GM18867 (cell line): ENCODE results near the gene TRIM40.
"Not testable (repeated sequence)": the region's sequence is repeated elsewhere in the genome, so short reads cannot be mapped to it uniquely, and the experiment has no call there.

ENCODE experiments used
- ATAC-seq: cut with Tn5 transposase; IDR thresholded peaks from one replicate; pipeline ENCODE4 v1.9.1; 2021; ENCODE audit warnings: mild to moderate bottlenecking, moderate library complexity; ENCODE audit not compliant: unreplicated experiment

Gene TRIM40

GRCh38 chr6:30162265-30163089 lies 26.5 kb downstream of the TRIM40 start:
- ATAC-seq = no peak

GRCh38 chr6:30163090-30163917 lies 27.4 kb downstream of the TRIM40 start, which contains the start of gene TRIM15:
Gene TRIM15, plus strand, starts transcription at chr6:30163546. Its CDS starts 139 bp downstream, at chr6:30163685.
- no peak for ATAC-seq

GRCh38 chr6:30163918-30164654 lies 28.1 kb downstream of the TRIM40 start:
- no peak for ATAC-seq

GRCh38 chr6:30164714-30165113 lies 28.8 kb downstream of the TRIM40 start:
- ATAC-seq = no peak

- ATAC-seq = not testable (repeated sequence)
Observed at GRCh38 chr6:30165238-30165637, 29.3 kb downstream of the TRIM40 start.

- ATAC-seq = no peak
Observed at GRCh38 chr6:30167101-30167500, 31.2 kb downstream of the TRIM40 start.

- no peak for ATAC-seq
Observed at GRCh38 chr6:30168741-30169140, 32.8 kb downstream of the TRIM40 start.

- peak; percentile 51 for ATAC-seq
Observed at GRCh38 chr6:30169658-30170614, 34.0 kb downstream of the TRIM40 start.

GRCh38 chr6:30171677-30172471 lies 35.9 kb downstream of the TRIM40 start:
- ATAC-seq = no peak

GRCh38 chr6:30172681-30173080 lies 36.7 kb downstream of the TRIM40 start:
- no peak for ATAC-seq

GRCh38 chr6:30175765-30176164 lies 39.8 kb downstream of the TRIM40 start:
- no peak for ATAC-seq

GRCh38 chr6:30178837-30179236 lies 42.9 kb downstream of the TRIM40 start:
- no peak for ATAC-seq

GRCh38 chr6:30180145-30180544 lies 44.2 kb downstream of the TRIM40 start:
- no peak for ATAC-seq

- ATAC-seq = no peak
Observed at GRCh38 chr6:30184417-30185031, 48.6 kb downstream of the TRIM40 start.

GRCh38 chr6:30185846-30186484 lies 50.0 kb downstream of the TRIM40 start:
- no peak for ATAC-seq

GRCh38 chr6:30188541-30188940 lies 52.6 kb downstream of the TRIM40 start:
- no peak for ATAC-seq

GRCh38 chr6:30192076-30192475 lies 56.1 kb downstream of the TRIM40 start:
- ATAC-seq = no peak
